Brain microvascular endothelial cell (primary cell): ENCODE data around the gene NRG4.

Experiments used
- DNase-seq: peaks from one replicate; pipeline ENCODE4 v3.0.0-alpha.2; 2020
- H3K27ac ChIP-seq: fragments of 250-450 bp; sonication (Bioruptor Pico); 2 replicates; pipeline ENCODE4 v1.5.1; 2020; ENCODE audit warnings: mild to moderate bottlenecking, moderate library complexity
- H3K27me3 ChIP-seq: fragments of 250-450 bp; sonication (Bioruptor Pico); replicated peaks from 2 replicates; pipeline ENCODE4 v1.5.1; 2020; ENCODE audit warnings: mild to moderate bottlenecking
- H3K36me3 ChIP-seq: fragments of 250-450 bp; sonication (Bioruptor Pico); replicated peaks from 2 replicates; pipeline ENCODE4 v1.5.1; 2020; ENCODE audit warnings: mild to moderate bottlenecking
- H3K4me3 ChIP-seq: 2 replicates; pipeline ENCODE4 v1.5.1; 2011; ENCODE audit warnings: low read depth, mild to moderate bottlenecking, control low read depth, low read length, moderate library complexity
- in situ Hi-C: cut with HindIII; loops from 2 replicates; pipeline ENCODE4 v1.10.0; 2017; ENCODE audit warnings: low sequenced_read_pairs, low pct_ligation_motif_present
- TF ChIP-seq, protein P1 (sequence below): IDR thresholded peaks from 2 replicates; pipeline ENCODE4 v1.5.1; 2011; ENCODE audit warnings: low read depth, mild to moderate bottlenecking, moderate library complexity, low read length, control low read depth, inconsistent platforms; ENCODE audit errors: missing control alignments

The NRG4 gene

DNA sequence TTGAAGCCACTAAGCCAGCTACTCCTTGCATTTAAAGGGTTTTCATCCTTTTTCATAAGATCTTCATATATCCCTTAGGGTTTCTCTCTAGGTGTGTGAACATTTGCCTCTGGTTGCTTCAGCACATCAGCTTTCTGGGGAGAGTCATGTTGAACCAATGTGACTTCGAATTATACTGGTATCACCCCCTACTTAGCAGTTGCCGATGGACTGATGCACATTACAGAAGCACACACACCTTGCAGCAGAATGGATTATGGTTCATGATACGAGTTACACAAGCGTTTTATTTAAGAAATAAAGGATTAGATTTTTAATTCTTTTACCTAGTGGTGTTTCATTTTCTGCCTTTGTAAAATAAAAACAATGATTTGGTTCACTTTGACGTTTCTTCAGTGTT is 69.0 kb downstream of the NRG4 start:
- TF ChIP-seq, protein P1, sequence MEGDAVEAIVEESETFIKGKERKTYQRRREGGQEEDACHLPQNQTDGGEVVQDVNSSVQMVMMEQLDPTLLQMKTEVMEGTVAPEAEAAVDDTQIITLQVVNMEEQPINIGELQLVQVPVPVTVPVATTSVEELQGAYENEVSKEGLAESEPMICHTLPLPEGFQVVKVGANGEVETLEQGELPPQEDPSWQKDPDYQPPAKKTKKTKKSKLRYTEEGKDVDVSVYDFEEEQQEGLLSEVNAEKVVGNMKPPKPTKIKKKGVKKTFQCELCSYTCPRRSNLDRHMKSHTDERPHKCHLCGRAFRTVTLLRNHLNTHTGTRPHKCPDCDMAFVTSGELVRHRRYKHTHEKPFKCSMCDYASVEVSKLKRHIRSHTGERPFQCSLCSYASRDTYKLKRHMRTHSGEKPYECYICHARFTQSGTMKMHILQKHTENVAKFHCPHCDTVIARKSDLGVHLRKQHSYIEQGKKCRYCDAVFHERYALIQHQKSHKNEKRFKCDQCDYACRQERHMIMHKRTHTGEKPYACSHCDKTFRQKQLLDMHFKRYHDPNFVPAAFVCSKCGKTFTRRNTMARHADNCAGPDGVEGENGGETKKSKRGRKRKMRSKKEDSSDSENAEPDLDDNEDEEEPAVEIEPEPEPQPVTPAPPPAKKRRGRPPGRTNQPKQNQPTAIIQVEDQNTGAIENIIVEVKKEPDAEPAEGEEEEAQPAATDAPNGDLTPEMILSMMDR, result no peak
- in situ Hi-C loops, result no loop called here
- no peaks in the 10 kb centered on the region for H3K27me3 ChIP-seq
- H3K4me3 ChIP-seq, result no peak overlapping the region
- H3K27ac ChIP-seq, result no peak overlapping the region
- DNase-seq, result no peak
- H3K36me3 ChIP-seq, result no peaks in the 10 kb centered on the region

DNA sequence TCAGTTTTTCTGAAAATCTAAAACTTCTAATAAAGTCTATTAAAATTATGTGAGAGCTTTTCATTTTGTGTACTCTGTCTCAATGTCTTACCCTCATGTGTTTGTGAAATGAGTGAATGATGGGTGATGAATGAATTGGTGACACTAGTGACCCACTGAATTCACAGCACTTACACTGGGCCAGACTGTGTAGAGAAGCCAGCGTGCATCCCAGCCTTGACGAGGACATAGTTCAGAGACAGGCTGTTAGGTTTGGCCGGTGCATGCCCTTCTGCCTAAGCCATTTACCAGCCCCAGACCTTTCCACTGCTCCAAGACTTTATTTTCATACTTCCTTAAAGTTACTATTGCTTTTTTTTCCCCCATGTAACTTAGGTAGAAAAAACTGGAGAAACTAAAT is 69.8 kb downstream of the NRG4 start:
- H3K27ac ChIP-seq, result no peak overlapping the region
- no peaks in the 10 kb centered on the region for H3K27me3 ChIP-seq
- TF ChIP-seq, protein P1, result no peak
- H3K36me3 ChIP-seq, result no peaks in the 10 kb centered on the region
- in situ Hi-C loops, result no loop called here
- H3K4me3 ChIP-seq, result no peak overlapping the region
- no peak for DNase-seq

DNA sequence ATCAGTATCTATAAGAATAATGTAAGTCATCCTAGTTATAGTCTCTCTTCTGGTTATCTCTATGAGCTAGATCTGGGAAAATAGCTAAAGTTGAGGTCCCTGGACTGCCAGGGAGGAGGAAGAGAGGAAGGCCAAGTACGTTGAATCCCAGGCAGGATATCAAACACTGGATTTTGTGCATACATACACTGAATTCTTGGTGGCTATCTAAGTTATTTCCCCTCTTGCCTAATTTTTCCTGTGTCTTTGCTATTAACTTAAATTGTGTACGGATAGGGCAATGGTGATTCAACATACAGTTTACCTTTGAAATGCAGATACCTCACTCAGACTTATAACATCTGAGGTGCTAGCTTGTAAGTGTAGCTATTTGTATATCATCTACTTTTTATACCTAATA is 81.4 kb downstream of the NRG4 start:
- H3K27ac ChIP-seq, result no peak overlapping the region
- TF ChIP-seq, protein P1, result no peak
- peaks cover 16% of the 10 kb centered on the region for H3K36me3 ChIP-seq
- in situ Hi-C loops, result no loop called here
- no peak for DNase-seq
- no peak overlapping the region for H3K4me3 ChIP-seq
- no peaks in the 10 kb centered on the region for H3K27me3 ChIP-seq

DNA sequence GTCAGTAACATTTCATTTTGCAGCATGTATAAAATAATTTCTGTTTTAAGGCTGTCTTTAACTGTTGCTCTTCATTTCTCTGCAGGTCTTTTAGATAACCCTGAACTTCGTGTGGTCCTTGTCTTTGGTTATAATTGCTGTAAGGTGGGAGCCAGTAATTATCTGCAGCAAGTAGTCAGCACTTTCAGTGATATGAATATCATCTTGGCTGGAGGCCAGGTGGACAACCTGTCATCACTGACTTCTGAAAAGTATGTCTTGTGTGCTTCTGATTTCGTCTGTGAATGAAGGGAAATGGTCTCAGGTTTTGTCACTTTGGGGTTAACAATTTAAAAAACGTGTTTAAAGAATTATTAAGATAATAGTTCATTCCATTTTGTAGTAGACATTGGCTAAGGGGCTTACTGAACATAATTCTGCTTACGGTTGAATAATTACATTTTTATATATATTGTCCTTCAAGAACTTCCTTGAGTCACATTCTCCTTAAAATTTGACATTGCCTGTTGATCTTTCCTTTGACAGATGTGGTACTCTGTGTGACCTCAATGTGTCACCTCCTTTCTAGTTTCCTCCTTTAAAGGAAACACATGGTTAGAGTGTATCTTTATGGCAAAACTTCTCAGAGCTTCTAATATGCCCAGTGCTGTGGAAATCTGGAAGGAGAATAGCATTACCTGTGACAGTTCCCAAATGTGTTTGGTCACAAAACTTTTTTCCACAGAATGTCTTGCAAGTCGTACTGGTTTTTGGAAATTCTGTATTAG is 82.2 kb downstream of the NRG4 start:
- Histone ChIP-seq H3K36me3 (peaks cover 16% of the 10 kb centered on the region), H3K27me3 (no peaks in the 10 kb centered on the region), H3K27ac (no peak overlapping the region), H3K4me3 (no peak overlapping the region)
- TF ChIP-seq, protein P1, result no peak
- in situ Hi-C loops, result no loop called here
- DNase-seq, result no peak

DNA sequence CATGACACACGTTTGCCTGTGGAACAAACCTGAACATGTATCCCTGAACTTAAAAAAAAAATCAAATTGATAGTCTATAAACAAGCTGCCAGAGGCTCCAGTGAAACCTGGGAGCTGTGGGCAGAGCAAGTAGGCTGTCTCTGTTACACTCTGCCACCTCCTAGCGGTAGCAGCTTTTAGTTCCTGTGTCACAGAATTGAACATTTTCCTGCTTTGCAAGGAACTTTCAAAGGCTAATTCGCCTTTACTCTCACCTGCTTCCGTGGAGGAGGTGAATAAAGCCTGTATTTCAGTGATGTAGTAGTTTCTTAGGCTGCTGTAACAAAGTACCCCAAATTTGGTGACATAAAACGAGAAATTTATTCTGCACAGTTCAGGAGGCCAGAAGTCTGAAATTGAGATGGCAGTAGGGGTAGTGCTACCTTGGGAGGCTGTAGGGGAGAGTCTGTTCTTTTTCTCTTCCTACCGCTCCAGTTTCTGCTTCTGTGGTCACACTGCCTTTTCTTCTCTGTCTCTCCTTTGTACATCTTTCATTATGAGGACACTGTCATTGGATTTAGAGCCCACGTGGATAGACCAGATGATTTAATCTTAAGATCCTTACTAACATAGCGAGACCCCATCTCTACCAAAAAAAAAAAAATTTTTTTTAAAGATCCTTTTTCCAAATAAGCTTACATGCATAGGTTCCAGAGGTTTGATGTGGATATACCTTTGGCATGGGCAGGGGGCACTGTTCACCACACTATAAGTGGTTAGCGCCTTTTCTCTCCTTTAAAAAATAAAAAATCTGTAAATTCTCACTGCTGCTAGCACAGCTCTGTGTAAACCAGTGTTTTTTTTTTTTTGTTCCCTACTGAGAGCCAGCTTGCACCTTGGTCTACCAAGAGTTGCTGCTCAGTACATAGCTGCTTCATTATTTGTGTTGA is 83.3 kb downstream of the NRG4 start:
- H3K27ac ChIP-seq, result no peak overlapping the region
- DNase-seq, result peak; percentile 15
- no peak overlapping the region for H3K4me3 ChIP-seq
- in situ Hi-C loops, result no loop called here
- TF ChIP-seq, protein P1, result peak; percentile 70
- H3K27me3 ChIP-seq, result no peaks in the 10 kb centered on the region
- peaks cover 13% of the 10 kb centered on the region for H3K36me3 ChIP-seq
